HG02938 (cell line): ENCODE results near the gene HDAC7.

Experiments
- ATAC-seq: cut with Tn5 transposase; IDR thresholded peaks from one replicate; pipeline ENCODE4 v1.9.1; 2021; ENCODE audit warnings: mild to moderate bottlenecking, moderate library complexity; ENCODE audit not compliant: unreplicated experiment

Gene HDAC7

GRCh38 chr12:47819896-47820630, at the start of gene HDAC7:
TSS of gene HDAC7 (minus strand) at chr12:47819903. CDS start at chr12:47819785, 118 bp downstream.
- peak; percentile 34 for ATAC-seq

- ATAC-seq, result peak; percentile 64
These were observed 48.9 kb upstream of the HDAC7 start for GRCh38 chr12:47868552-47869031.

DNA sequence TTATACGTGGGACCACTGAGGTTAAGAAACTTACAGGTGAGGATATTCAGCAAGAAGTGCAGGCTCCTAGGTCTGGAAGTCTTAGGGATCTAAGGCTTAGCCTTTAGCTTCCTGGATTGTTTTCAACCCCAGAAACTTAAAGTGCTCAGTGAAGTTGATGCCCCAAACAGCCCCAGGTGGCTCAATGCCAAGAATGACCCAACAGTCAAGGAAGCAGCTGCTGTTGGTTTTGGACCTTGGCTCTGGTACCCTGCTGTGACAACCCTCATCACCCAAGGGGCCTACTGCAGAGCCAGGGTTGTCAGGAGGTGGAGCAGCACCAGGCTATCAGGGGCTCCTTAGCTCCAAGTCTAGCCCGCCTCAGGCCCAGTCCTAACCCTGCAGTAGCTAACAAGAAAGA, 48.3 kb upstream of the HDAC7 start:
- peak; percentile 21 for ATAC-seq

GRCh38 chr12:47867495-47867941, 47.8 kb upstream of the HDAC7 start:
- ATAC-seq, result no peak

DNA sequence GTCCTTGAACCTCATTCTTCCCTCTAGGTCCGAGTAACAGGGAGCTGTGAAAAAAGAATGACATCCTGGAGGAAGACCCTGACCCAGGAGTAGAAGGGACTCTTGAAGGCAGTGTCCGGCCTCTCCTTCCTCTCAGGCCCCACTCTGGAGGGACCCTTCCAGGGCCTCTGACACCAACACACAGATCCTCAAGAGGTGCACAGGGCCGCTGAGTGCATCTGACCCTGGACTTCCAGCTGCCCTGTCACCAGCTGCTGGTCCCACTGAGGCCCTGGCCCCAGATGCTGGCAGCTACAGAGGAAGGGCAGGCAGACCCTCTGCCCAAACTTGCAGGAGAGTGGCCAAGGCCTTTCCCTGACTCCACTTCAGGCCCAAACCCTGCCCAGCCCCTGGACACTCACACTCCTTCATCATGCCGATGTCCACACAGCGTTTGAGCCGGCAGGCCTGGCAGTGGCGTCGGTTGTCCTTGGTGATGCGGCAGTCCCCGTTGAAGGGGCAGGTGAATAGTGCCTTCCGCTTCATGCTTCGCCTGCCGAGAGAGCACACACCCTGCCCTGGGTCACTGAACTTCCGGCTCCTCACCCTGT, 45.0 kb upstream of the HDAC7 start:
- ATAC-seq, result no peak

- ATAC-seq, result no peak
These were observed 44.3 kb upstream of the HDAC7 start for GRCh38 chr12:47863985-47864384.

DNA sequence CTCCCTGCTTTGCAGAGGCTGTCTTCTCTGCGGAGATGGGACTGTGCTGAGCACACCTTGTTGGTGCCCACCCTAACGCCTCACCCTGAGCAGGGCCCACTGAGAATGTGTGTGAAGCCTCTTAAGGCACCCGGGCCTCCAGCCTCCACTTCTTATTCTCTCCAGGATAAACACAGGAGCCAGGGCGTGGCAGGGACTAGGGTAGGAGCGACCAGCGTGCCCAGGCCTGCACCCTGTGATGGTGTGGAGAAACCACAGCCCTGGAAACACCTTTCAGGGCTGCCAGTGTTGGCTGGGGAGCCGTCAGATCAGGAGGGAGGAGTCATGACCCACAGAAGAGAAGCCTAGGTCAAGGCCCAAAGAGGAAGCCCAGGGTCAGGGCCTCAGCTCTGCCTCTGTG, 43.8 kb upstream of the HDAC7 start:
- no peak for ATAC-seq

- ATAC-seq, result no peak
These were observed 43.2 kb upstream of the HDAC7 start for GRCh38 chr12:47862881-47863280.

DNA sequence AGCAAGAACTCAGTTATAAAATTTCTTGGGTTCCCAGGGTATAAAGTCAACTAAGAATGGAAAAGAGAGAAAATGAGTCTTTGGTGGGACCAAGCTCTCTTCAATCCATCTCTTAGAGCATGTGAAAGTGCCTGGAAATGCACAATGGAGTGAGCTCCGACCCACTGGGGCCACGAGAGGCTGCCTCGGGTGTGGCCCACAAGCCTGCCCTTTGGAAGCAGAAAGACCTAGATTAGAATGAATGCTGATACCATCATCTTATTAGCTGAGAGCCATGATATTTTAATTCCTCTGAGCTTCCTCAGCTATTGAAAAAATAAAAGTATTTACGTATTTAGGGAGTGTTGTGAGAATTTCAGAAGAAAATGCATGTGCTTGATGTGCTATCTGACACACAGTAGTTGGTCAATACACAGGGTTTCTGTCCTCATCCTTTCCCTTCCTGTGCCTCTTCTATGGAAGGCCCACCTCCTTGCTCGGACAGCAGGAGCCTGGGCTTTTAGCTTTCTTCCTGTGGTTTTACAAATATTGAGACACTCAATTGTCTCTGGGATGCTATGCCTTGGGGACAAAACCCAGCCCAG, 42.6 kb upstream of the HDAC7 start:
- no peak for ATAC-seq

- no peak for ATAC-seq
These were observed 41.2 kb upstream of the HDAC7 start for GRCh38 chr12:47860873-47861272.

- ATAC-seq, result no peak
These were observed 40.7 kb upstream of the HDAC7 start for GRCh38 chr12:47860279-47860841.

- ATAC-seq, result no peak
These were observed 39.0 kb upstream of the HDAC7 start for GRCh38 chr12:47858511-47859266.

- ATAC-seq, result no peak
These were observed 37.2 kb upstream of the HDAC7 start for GRCh38 chr12:47856721-47857575.

DNA sequence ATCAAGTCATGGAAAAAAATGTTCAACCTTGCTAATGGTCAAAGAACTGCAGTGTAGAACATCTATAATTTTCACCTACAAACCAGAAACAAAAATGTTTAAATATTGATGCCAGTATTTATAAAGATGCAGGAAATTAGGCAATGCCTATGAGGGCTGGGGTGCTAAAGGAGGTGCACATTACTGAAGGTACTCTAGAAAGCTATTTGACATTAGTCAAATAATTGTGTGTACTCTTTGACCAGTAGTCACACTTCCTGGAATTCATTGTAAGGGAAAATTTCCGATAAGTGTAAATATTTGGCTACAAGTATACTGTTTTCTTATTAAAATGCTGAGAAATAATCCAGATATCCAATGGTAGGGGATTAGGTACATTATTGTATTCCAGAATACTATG, 36.4 kb upstream of the HDAC7 start:
- no peak for ATAC-seq

DNA sequence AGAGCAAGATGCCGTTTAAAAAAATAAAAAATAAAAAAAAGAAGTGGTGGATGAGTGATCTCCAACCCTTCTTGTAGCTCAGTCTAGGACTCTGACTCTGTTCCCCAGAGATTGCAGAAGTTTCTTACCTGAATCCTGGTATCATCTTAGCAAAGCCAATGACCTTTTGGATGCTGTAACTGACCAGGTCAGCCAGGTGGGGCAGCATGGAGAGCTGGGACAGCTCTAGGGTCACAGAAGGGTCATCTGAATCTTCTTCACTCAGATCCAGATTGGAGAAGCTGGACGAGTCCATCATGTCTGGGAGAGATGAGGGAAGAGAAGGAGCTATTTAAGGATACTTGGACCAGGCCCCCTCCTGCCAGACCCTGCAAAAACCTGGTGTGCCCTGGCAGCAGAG, 35.8 kb upstream of the HDAC7 start:
- ATAC-seq, result no peak

- no peak for ATAC-seq
These were observed 34.8 kb upstream of the HDAC7 start for GRCh38 chr12:47854531-47854930.

GRCh38 chr12:47852096-47852571, 32.4 kb upstream of the HDAC7 start:
- ATAC-seq, result no peak

DNA sequence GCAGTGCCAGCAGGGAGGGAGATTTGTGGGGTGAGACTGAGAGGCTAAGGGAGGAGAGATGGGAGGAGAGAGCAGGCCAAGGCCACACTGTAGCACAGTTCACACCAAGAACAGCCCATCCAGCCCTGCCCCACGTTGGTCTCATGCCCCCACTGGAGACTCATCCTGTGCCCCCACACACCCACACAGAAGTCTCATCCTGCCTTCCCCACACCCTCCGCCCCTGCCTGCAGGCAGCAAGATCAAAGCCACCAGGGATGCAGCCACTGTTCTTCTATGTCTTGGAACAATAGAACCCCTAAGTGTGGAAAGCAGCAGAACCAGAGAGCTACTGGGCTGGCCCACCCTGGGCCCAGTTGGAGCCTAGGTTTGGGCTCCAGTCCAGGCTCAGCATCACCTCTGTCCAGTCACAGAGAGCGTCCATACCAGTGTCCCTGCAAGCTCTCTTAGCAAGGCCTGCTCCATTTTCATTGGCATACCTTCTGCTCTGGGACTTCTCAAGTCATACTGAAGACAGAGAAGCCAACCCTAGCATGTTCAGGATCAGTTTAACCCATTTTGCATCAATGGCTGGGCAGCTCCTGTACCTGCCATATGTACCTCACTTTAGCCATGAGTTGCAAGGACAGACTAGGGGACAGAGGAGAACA, 31.7 kb upstream of the HDAC7 start:
- ATAC-seq, result no peak
